ENCODE measurements around the gene FARP1.

- TF ChIP-seq, protein P1, sequence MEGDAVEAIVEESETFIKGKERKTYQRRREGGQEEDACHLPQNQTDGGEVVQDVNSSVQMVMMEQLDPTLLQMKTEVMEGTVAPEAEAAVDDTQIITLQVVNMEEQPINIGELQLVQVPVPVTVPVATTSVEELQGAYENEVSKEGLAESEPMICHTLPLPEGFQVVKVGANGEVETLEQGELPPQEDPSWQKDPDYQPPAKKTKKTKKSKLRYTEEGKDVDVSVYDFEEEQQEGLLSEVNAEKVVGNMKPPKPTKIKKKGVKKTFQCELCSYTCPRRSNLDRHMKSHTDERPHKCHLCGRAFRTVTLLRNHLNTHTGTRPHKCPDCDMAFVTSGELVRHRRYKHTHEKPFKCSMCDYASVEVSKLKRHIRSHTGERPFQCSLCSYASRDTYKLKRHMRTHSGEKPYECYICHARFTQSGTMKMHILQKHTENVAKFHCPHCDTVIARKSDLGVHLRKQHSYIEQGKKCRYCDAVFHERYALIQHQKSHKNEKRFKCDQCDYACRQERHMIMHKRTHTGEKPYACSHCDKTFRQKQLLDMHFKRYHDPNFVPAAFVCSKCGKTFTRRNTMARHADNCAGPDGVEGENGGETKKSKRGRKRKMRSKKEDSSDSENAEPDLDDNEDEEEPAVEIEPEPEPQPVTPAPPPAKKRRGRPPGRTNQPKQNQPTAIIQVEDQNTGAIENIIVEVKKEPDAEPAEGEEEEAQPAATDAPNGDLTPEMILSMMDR (IDR thresholded peaks at IDR 0.05): no peak
- no peak for TF ChIP-seq POLR2AphosphoS5 (IDR thresholded peaks at IDR 0.05)
- TF ChIP-seq POLR2A (IDR thresholded peaks at IDR 0.05; ENCODE audit: low read depth): no peak
- TF ChIP-seq EP300 (IDR thresholded peaks at IDR 0.05): no peak
These were observed 129.7 kb downstream of the FARP1 start for GRCh38 chr13:98272549-98272948.

All from esophagus muscularis mucosa (tissue), 4 donors.